ENCODE data around the gene TAS2R41.
"Not testable (repeated sequence)": the region's sequence is repeated elsewhere in the genome, so short reads cannot be mapped to it uniquely, and the experiment has no call there.

The TAS2R41 gene

GRCh38 chr7:143479055-143479766 is 1.5 kb downstream of the TAS2R41 start:
- in situ Hi-C loops (cut with MboI; ENCODE audit: low sequenced_read_pairs, unreplicated experiment) = no loop called here
- no peak for DNase-seq (ENCODE audit: low spot score)

GRCh38 chr7:143480501-143480900 is 2.8 kb downstream of the TAS2R41 start:
- no peak for TF ChIP-seq CTCF (IDR thresholded peaks at IDR 0.05; ENCODE audit: borderline replicate concordance, control extremely low read depth, extremely low read depth, insufficient read depth, missing control alignments)
- DNase-seq (ENCODE audit: low spot score) = no peak

More at GRCh38 chr7:143479055-143479766, 1.5 kb downstream of the TAS2R41 start:
- no peak for TF ChIP-seq CTCF (IDR thresholded peaks at IDR 0.05; ENCODE audit: borderline replicate concordance, control extremely low read depth, extremely low read depth, insufficient read depth, missing control alignments)

GRCh38 chr7:143484119-143484518 is 6.4 kb downstream of the TAS2R41 start:
- DNase-seq (ENCODE audit: low spot score) = no peak
- in situ Hi-C loops (cut with MboI; ENCODE audit: low sequenced_read_pairs, unreplicated experiment) = no loop called here
- TF ChIP-seq CTCF (IDR thresholded peaks at IDR 0.05; ENCODE audit: borderline replicate concordance, control extremely low read depth, extremely low read depth, insufficient read depth, missing control alignments) = no peak

More at GRCh38 chr7:143480501-143480900, 2.8 kb downstream of the TAS2R41 start:
- in situ Hi-C loops (cut with MboI; ENCODE audit: low sequenced_read_pairs, unreplicated experiment) = no loop called here

- no peak for DNase-seq (ENCODE audit: low spot score)
- TF ChIP-seq CTCF (IDR thresholded peaks at IDR 0.05; ENCODE audit: borderline replicate concordance, control extremely low read depth, extremely low read depth, insufficient read depth, missing control alignments) = no peak
- in situ Hi-C loops (cut with MboI; ENCODE audit: low sequenced_read_pairs, unreplicated experiment) = no loop called here
Measured at GRCh38 chr7:143485094-143485493, 7.4 kb downstream of the TAS2R41 start.

- in situ Hi-C loops (cut with MboI; ENCODE audit: low sequenced_read_pairs, unreplicated experiment) = no loop called here
- TF ChIP-seq CTCF (IDR thresholded peaks at IDR 0.05; ENCODE audit: borderline replicate concordance, control extremely low read depth, extremely low read depth, insufficient read depth, missing control alignments) = no peak
- no peak for DNase-seq (ENCODE audit: low spot score)
Measured at GRCh38 chr7:143485500-143485899, 7.8 kb downstream of the TAS2R41 start.

- in situ Hi-C loops (cut with MboI; ENCODE audit: low sequenced_read_pairs, unreplicated experiment); DNase-seq (ENCODE audit: low spot score): not testable (repeated sequence)
Measured at GRCh38 chr7:143486266-143486665, 8.6 kb downstream of the TAS2R41 start.

GRCh38 chr7:143487061-143487460 is 9.4 kb downstream of the TAS2R41 start:
- TF ChIP-seq CTCF (IDR thresholded peaks at IDR 0.05; ENCODE audit: borderline replicate concordance, control extremely low read depth, extremely low read depth, insufficient read depth, missing control alignments) = no peak
- DNase-seq (ENCODE audit: low spot score) = no peak
- in situ Hi-C loops (cut with MboI; ENCODE audit: low sequenced_read_pairs, unreplicated experiment) = no loop called here

Data from GM13976 (cell line).